GM19043 (cell line): Measurements from ENCODE around the gene TNFSF15.
A peak's percentile ranks its signal among the peaks of the same experiment; 100 is the strongest.

Experiments used
- ATAC-seq: cut with Tn5 transposase; IDR thresholded peaks from one replicate; pipeline ENCODE4 v1.9.1; 2021; ENCODE audit warnings: low read depth; ENCODE audit not compliant: unreplicated experiment

TNFSF15 gene

GRCh38 chr9:114805670-114806525, at the start of gene TNFSF15:
TNFSF15 (minus strand) TSS chr9:114806039; CDS start chr9:114806012, 27 bp downstream.
- ATAC-seq = peak; percentile 95

- ATAC-seq = no peak
These were observed 49.6 kb upstream of the TNFSF15 start for GRCh38 chr9:114855488-114855887.

- ATAC-seq = no peak
These were observed 49.0 kb upstream of the TNFSF15 start for GRCh38 chr9:114854736-114855355.

- ATAC-seq = no peak
These were observed 47.4 kb upstream of the TNFSF15 start for GRCh38 chr9:114853071-114853855.

GRCh38 chr9:114852050-114852594, 46.3 kb upstream of the TNFSF15 start:
- no peak for ATAC-seq

GRCh38 chr9:114851306-114851705, 45.5 kb upstream of the TNFSF15 start:
- no peak for ATAC-seq

- no peak for ATAC-seq
These were observed 45.0 kb upstream of the TNFSF15 start for GRCh38 chr9:114850871-114851270.

GRCh38 chr9:114849450-114849849, 43.6 kb upstream of the TNFSF15 start:
- no peak for ATAC-seq

GRCh38 chr9:114847492-114848417, 41.9 kb upstream of the TNFSF15 start:
- no peak for ATAC-seq

- ATAC-seq = no peak
These were observed 39.5 kb upstream of the TNFSF15 start for GRCh38 chr9:114845373-114845772.

- no peak for ATAC-seq
These were observed 38.9 kb upstream of the TNFSF15 start for GRCh38 chr9:114844766-114845165.

GRCh38 chr9:114837923-114838322, 32.1 kb upstream of the TNFSF15 start:
- no peak for ATAC-seq

- ATAC-seq = no peak
These were observed 30.9 kb upstream of the TNFSF15 start for GRCh38 chr9:114836769-114837168.

- ATAC-seq = no peak
These were observed 28.5 kb upstream of the TNFSF15 start for GRCh38 chr9:114834386-114834785.

GRCh38 chr9:114830546-114830945, 24.7 kb upstream of the TNFSF15 start:
- no peak for ATAC-seq

GRCh38 chr9:114829574-114830440, 24.0 kb upstream of the TNFSF15 start:
- ATAC-seq = no peak

GRCh38 chr9:114828303-114828650, 22.4 kb upstream of the TNFSF15 start:
- ATAC-seq = no peak

GRCh38 chr9:114827641-114828302, 21.9 kb upstream of the TNFSF15 start:
- ATAC-seq = no peak
